ENCODE data around the gene ZNF668. TPM values are rescaled to one million over a fixed set of nuclear protein-coding genes. Genes with fewer than 3 reads are reported as not detected.

The ZNF668 gene
- total RNA-seq, result 11.9 and 13.1 TPM in 2 replicates

GRCh38 chr16:31073970-31074813 is at the start of gene ZNF668, which contains the start of gene ZNF646:
TSS of gene ZNF668 (minus strand) at chr16:31074240. CDS start at chr16:31064459, 9,781 bp downstream.
TSS of gene ZNF646 (plus strand) at chr16:31074422. CDS start at chr16:31076325, 1,903 bp downstream.

GRCh38 chr16:31117384-31118222 is 43.6 kb upstream of the ZNF668 start, which contains the start of gene KAT8:
TSS of gene KAT8 (plus strand) at chr16:31117664. CDS start at chr16:31117682, 18 bp downstream.

GRCh38 chr16:31108035-31108793 is 34.2 kb upstream of the ZNF668 start, which contains the start of gene BCKDK:
TSS of gene BCKDK (plus strand) at chr16:31108386. CDS start at chr16:31109224, 838 bp downstream.

GRCh38 chr16:31094424-31095120 is 20.5 kb upstream of the ZNF668 start, which contains the start of gene VKORC1:
TSS of gene VKORC1 (minus strand) at chr16:31094797. CDS start at chr16:31094729, 68 bp downstream.

GRCh38 chr16:31088459-31089183 is 14.6 kb upstream of the ZNF668 start, which contains the start of gene PRSS53:
TSS of gene PRSS53 (minus strand) at chr16:31088943. CDS start at chr16:31088809, 134 bp downstream.

GRCh38 chr16:31032736-31033708 is 41.0 kb downstream of the ZNF668 start, which contains the start of gene STX4:
TSS of gene STX4 (plus strand) at chr16:31033558. CDS start at chr16:31033806, 248 bp downstream.

Other genes starting within 250 kb of the ZNF668 start
- gene BCL7C, start 180.2 kb downstream of the ZNF668 start, total RNA-seq, result 79.2 and 85.0 TPM in 2 replicates
- 2.5 and 4.7 TPM in 2 replicates for gene CTF1, start 177.6 kb downstream of the ZNF668 start, total RNA-seq
- gene FBXL19, start 150.7 kb downstream of the ZNF668 start, total RNA-seq, result 16.0 and 19.6 TPM in 2 replicates
- gene ORAI3, start 125.2 kb downstream of the ZNF668 start, total RNA-seq, result 36.0 and 37.8 TPM in 2 replicates
- 3.7 and 3.9 TPM in 2 replicates for gene SETD1A, start 116.5 kb downstream of the ZNF668 start, total RNA-seq
- gene HSD3B7, start 89.0 kb downstream of the ZNF668 start, total RNA-seq, result 20.4 and 20.7 TPM in 2 replicates
- gene STX1B, start 63.6 kb downstream of the ZNF668 start, total RNA-seq, result 0.50 and 1.2 TPM in 2 replicates
- gene STX4, start 40.7 kb downstream of the ZNF668 start, total RNA-seq, result 17.5 and 19.3 TPM in 2 replicates
- 12.4 and 12.9 TPM in 2 replicates for gene ZNF646, start 182 bp upstream of the ZNF668 start, total RNA-seq
- 2.1 and 2.5 TPM in 2 replicates for gene PRSS53, start 14.7 kb upstream of the ZNF668 start, total RNA-seq
- 171 and 200 TPM in 2 replicates for gene VKORC1, start 20.6 kb upstream of the ZNF668 start, total RNA-seq
- gene BCKDK, start 34.1 kb upstream of the ZNF668 start, total RNA-seq, result 63.5 and 66.2 TPM in 2 replicates
- 40.9 and 41.2 TPM in 2 replicates for gene KAT8, start 43.4 kb upstream of the ZNF668 start, total RNA-seq
- 0.30 and 1.0 TPM in 2 replicates for gene PRSS8, start 61.5 kb upstream of the ZNF668 start, total RNA-seq
- under 0.01 and 0.30 TPM in 2 replicates for gene PRSS36, start 75.8 kb upstream of the ZNF668 start, total RNA-seq
- 51.4 and 86.5 TPM in 2 replicates for gene FUS, start 105.9 kb upstream of the ZNF668 start, total RNA-seq
- gene PYCARD, start 128.5 kb upstream of the ZNF668 start, total RNA-seq, result 58.8 and 61.8 TPM in 2 replicates
- under 0.01 TPM in 1 of 2 replicates, not detected in the other for gene TRIM72, start 139.9 kb upstream of the ZNF668 start, total RNA-seq
- gene PYDC1, start 142.9 kb upstream of the ZNF668 start, total RNA-seq, result not detected in 2 replicates
- not detected in 2 replicates for gene ITGAM, start 185.7 kb upstream of the ZNF668 start, total RNA-seq